Lung (tissue), 12 donors: Measurements from ENCODE around the gene IL1RAPL1. TPM values are rescaled to one million over a fixed set of nuclear protein-coding genes. Genes with fewer than 3 reads are reported as not detected.
A peak's percentile ranks its signal among the peaks of the same experiment; 100 is the strongest.

ENCODE experiments used
- ATAC-seq: fragments of 200-7000 bp; cut with Tn5 transposase; one replicate; pipeline ENCODE4 v1.9.1; 2020; ENCODE audit warnings: moderate number of reproducible peaks; ENCODE audit not compliant: insufficient read depth, low FRiP score
- DNase-seq, 3 donors: peaks; one replicate each; pipeline ENCODE4 v3.0.0-alpha.2; 2013 to 2017
- H3K27ac ChIP-seq, 2 donors: one replicate each; pipeline ENCODE4 v1.5.1; 2013; ENCODE audit warnings: mild to moderate bottlenecking in 2 of 2, moderate library complexity in 2 of 2, control low read depth in 1 of 2, inconsistent platforms in 1 of 2, low read depth in 1 of 2, low read length in 1 of 2
- H3K27me3 ChIP-seq, 3 donors: one replicate each; pipeline ENCODE4 v1.5.1; 2013; ENCODE audit warnings: low read length in 2 of 3; ENCODE audit not compliant: control insufficient read depth in 3 of 3, insufficient read depth in 3 of 3
- H3K36me3 ChIP-seq, 4 donors: one replicate each; pipeline ENCODE4 v1.5.1; 2013; ENCODE audit warnings: low read length in 4 of 4, mild to moderate bottlenecking in 1 of 4, moderate library complexity in 1 of 4; ENCODE audit not compliant: control insufficient read depth in 4 of 4, insufficient read depth in 4 of 4
- H3K4me1 ChIP-seq, 5 donors: one replicate each; pipeline ENCODE4 v1.5.1; 2013; ENCODE audit warnings: low read length in 5 of 5, mild to moderate bottlenecking in 2 of 5, moderate library complexity in 1 of 5; ENCODE audit not compliant: control insufficient read depth in 5 of 5, insufficient read depth in 5 of 5
- H3K4me3 ChIP-seq: one replicate; pipeline ENCODE4 v1.5.1; 2013; ENCODE audit warnings: mild to moderate bottlenecking, control low read depth, moderate library complexity
- H3K9ac ChIP-seq, 2 donors: one replicate each; pipeline ENCODE4 v1.5.1; 2013; ENCODE audit warnings: low read length in 2 of 2, control low read depth in 1 of 2; ENCODE audit not compliant: insufficient read depth in 1 of 2
- H3K9me3 ChIP-seq, 4 donors: one replicate each; pipeline ENCODE4 v1.5.1; 2013; ENCODE audit warnings: low read length in 3 of 4, mild to moderate bottlenecking in 1 of 4, moderate library complexity in 1 of 4; ENCODE audit not compliant: control insufficient read depth in 4 of 4, insufficient read depth in 3 of 4
- CTCF ChIP-seq: IDR thresholded peaks from 2 replicates; pipeline ENCODE4 v1.5.1; 2012; ENCODE audit warnings: mild to moderate bottlenecking; ENCODE audit errors: control extremely low read depth, extremely low read depth
- WGBS, 2 donors: extraction: QIAGEN DNeasy Blood & Tissue Kit; methylation state at CpG; one replicate each; pipeline ENCODE4 v1.1.7; 2013; 5-methylcytosine and 5-hydroxymethylcytosine counted together
- polyA plus RNA-seq, 2 donors: library from polyadenylated mRNA; stranded (reverse); fragments of 200-250 nt; gene quantifications; one replicate each; pipeline ENCODE4 v1.2.1, GENCODE V29; 2013
- total RNA-seq, 2 donors: library from RNA; depleted of rRNA in 1 of 2; stranded (reverse); fragments of >200 nt in 1 of 2; gene quantifications; one replicate each; pipeline ENCODE4 v1.2.1, GENCODE V29; 2014 to 2021
- donor health status: control.
- donor health status: control.
- donor health status: Bipolar disorder and iron deficiency.
- donor health status: healthy.
- donor health status: DM: yes; HTN: yes; CAD: no.

Gene IL1RAPL1
- total and polyA plus RNA-seq, 4 donors: 2.2 TPM; not detected in 3

GRCh38 chrX:28638775-28639174 is 51.5 kb downstream of the IL1RAPL1 start:
- Histone ChIP-seq H3K9me3 (no peaks in the 10 kb centered on the region), H3K27me3 (no peaks in the 10 kb centered on the region), H3K4me1 (peaks cover 0 to 3% (median 0%) of the 10 kb centered on the region in 5 donors), H3K4me3 (no peak overlapping the region), H3K36me3 (no peaks in the 10 kb centered on the region), H3K27ac (no peak overlapping the region), H3K9ac (no peak overlapping the region)
- WGBS, 2 donors: 71% methylated on average over 3 of the region's 3 CpGs
- no peak for TF ChIP-seq CTCF
- no peak for DNase-seq
- ATAC-seq: no peak

- no peak overlapping the region for H3K9ac ChIP-seq
- DNase-seq (peak in 2 of 3 donors; percentile 36 to 63), ATAC-seq (no peak)
- WGBS, 2 donors: 18 to 24% methylated on average over 2 of the region's 2 CpGs
- H3K4me3 ChIP-seq: no peak overlapping the region
- H3K9me3 ChIP-seq: no peaks in the 10 kb centered on the region
- TF ChIP-seq CTCF: no peak
- no peak overlapping the region for H3K27ac ChIP-seq
- no peaks in the 10 kb centered on the region for H3K27me3 ChIP-seq
- peaks cover 0 to 3% (median 0%) of the 10 kb centered on the region in 5 donors for H3K4me1 ChIP-seq
- no peaks in the 10 kb centered on the region for H3K36me3 ChIP-seq
Measured at GRCh38 chrX:28639451-28639850, 52.2 kb downstream of the IL1RAPL1 start.

- Histone ChIP-seq H3K27me3 (peaks cover 0 to 2% (median 0%) of the 10 kb centered on the region in 3 donors), H3K4me1 (no peaks in the 10 kb centered on the region), H3K27ac (no peak overlapping the region), H3K36me3 (no peaks in the 10 kb centered on the region), H3K4me3 (no peak overlapping the region), H3K9me3 (peaks cover 0 to 2% (median 0%) of the 10 kb centered on the region in 4 donors), H3K9ac (no peak overlapping the region)
- DNase-seq: no peak
- TF ChIP-seq CTCF: no peak
- no peak for ATAC-seq
- 58 to 81% methylated on average over 3 of the region's 3 CpGs for WGBS, 2 donors
Measured at GRCh38 chrX:28649541-28649940, 62.3 kb downstream of the IL1RAPL1 start.

GRCh38 chrX:28651186-28651585 is 63.9 kb downstream of the IL1RAPL1 start:
- TF ChIP-seq CTCF: no peak
- WGBS, 2 donors: 40 to 84% methylated on average over 1 of the region's 1 CpG
- H3K9me3 ChIP-seq: peaks cover 0 to 3% (median 0%) of the 10 kb centered on the region in 4 donors
- H3K27me3 ChIP-seq: peaks cover 0 to 2% (median 0%) of the 10 kb centered on the region in 3 donors
- H3K9ac ChIP-seq: no peak overlapping the region
- H3K4me3 ChIP-seq: no peak overlapping the region
- no peaks in the 10 kb centered on the region for H3K4me1 ChIP-seq
- no peak overlapping the region for H3K27ac ChIP-seq
- ATAC-seq (no peak), DNase-seq (no peak)
- no peaks in the 10 kb centered on the region for H3K36me3 ChIP-seq
